ENCODE results near the gene SCNN1B.

DNA sequence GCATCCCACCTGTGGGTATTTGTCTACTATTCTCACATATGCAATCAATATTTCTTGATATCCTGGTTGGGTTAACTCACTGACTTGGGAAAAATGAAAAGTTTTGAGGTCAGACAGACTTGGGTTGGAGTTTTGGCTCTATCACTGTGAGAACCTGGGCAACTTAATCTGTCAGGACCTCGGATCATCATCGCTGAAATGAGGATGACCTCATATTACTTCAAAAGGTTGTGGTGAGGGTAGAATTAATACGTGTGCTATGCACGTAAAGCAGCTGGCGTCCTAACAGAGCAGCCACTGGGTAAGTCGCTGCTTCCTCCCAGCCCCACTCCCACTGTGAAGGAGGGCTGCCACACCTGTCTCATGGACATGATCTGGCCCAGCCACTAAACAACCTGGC lies 93.6 kb downstream of the SCNN1B start:
- TF ChIP-seq, protein P1, sequence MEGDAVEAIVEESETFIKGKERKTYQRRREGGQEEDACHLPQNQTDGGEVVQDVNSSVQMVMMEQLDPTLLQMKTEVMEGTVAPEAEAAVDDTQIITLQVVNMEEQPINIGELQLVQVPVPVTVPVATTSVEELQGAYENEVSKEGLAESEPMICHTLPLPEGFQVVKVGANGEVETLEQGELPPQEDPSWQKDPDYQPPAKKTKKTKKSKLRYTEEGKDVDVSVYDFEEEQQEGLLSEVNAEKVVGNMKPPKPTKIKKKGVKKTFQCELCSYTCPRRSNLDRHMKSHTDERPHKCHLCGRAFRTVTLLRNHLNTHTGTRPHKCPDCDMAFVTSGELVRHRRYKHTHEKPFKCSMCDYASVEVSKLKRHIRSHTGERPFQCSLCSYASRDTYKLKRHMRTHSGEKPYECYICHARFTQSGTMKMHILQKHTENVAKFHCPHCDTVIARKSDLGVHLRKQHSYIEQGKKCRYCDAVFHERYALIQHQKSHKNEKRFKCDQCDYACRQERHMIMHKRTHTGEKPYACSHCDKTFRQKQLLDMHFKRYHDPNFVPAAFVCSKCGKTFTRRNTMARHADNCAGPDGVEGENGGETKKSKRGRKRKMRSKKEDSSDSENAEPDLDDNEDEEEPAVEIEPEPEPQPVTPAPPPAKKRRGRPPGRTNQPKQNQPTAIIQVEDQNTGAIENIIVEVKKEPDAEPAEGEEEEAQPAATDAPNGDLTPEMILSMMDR (IDR thresholded peaks at IDR 0.05): no peak
- TF ChIP-seq POLR2A (IDR thresholded peaks at IDR 0.05): no peak

All from tibial nerve (tissue), 3 donors.